ENCODE data around the gene REXO4. TPM values are rescaled to one million over a fixed set of nuclear protein-coding genes. Genes with fewer than 3 reads are reported as not detected.
"Not testable (repeated sequence)": the region's sequence is repeated elsewhere in the genome, so short reads cannot be mapped to it uniquely, and the experiment has no call there.

REXO4 gene
- total and polyA plus RNA-seq, 2 of the 4 experiments (the other 2 are of a cell fraction), result 16.1 to 21.8 TPM

DNA sequence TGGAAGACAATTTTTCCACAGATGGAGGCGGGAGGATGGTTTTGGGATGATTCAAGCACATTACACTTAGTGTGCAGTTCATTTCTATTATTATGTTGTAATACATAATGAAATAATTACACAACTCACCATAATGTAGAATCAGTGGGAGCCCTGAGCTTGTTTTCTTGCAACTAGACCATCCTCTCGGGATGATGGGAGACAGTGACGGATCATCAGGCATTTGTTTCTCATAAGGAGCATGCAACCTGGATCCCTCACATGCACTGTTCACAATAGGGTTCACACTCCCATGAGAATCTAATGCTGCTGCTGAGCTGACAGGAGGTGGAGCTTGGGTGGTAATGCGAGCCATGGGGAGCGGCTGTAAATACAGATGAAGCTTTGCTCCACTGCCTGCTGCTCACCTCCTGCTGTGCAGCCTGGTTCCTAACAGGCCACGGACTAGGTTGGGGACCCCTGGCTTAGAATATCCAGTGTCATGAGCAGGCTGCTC, 40.0 kb downstream of the REXO4 start:
- DNase-seq, result peak; percentile 17

DNA sequence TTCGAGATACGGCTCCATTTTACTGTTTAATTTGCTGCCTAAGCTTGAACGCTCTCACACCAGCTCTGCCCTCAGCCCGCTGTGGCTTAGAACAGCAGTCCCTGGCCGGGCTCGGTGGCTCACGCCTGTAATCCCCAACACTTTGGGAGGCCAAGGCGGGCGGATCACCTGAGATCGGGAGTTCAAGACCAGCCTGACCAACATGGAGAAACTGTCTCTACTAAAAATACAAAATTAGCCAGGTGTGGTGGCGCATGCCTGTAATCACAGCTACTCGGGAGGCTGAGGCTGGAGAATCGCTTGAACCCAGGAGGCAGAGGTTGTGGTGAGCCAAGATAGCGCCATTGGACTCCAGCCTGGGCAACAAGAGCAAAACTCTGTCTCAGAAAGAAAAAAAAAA, 40.5 kb downstream of the REXO4 start:
- H3K4ac ChIP-seq (ENCODE audit: low read depth, low read length); H3K9me1 ChIP-seq (ENCODE audit: insufficient read depth, low read length); H2AK5ac ChIP-seq (ENCODE audit: low read depth, low read length); H4K91ac ChIP-seq (ENCODE audit: insufficient read depth, low read depth, low read length); ATAC-seq (ENCODE audit: low read depth); DNase-seq; BruUV-seq (replicated peaks); H3K27ac ChIP-seq (ENCODE audit: insufficient read depth, low read length); POLR2A ChIA-PET (ENCODE audit: unreplicated experiment); intact Hi-C loops (cut with micrococcal nuclease); H4K8ac ChIP-seq (ENCODE audit: low read depth in 2 of 2, low read length in 2 of 2); H3K14ac ChIP-seq (replicated peaks; ENCODE audit: low read depth, low read length); H3K4me1 ChIP-seq (ENCODE audit: control insufficient read depth, insufficient read depth, low read length); H3K23ac ChIP-seq (ENCODE audit: low read depth, low read length); H3K4me3 ChIP-seq (ENCODE audit: insufficient read depth, low read depth, low read length); dilution Hi-C loops (cut with HindIII; ENCODE audit: low sequenced_read_pairs, unreplicated experiment); H2BK20ac ChIP-seq (ENCODE audit: low read depth, low read length); H3K27me3 ChIP-seq (ENCODE audit: control insufficient read depth, insufficient read depth, low read length); H3K56ac ChIP-seq (ENCODE audit: extremely low read depth, insufficient read depth, low read length); H2BK15ac ChIP-seq (ENCODE audit: low read depth, low read length); H3K4me2 ChIP-seq (ENCODE audit: low read depth, low read length); H2AK9ac ChIP-seq (replicated peaks; ENCODE audit: low read depth, low read length, poor library complexity); H4K5ac ChIP-seq (ENCODE audit: low read depth, low read length); H2BK5ac ChIP-seq (ENCODE audit: low read depth, low read length, poor library complexity, severe bottlenecking); H2AFZ ChIP-seq (replicated peaks; ENCODE audit: low read length, poor library complexity); H2BK120ac ChIP-seq (ENCODE audit: low read depth, low read length); H3K9ac ChIP-seq (ENCODE audit: low read depth, low read length); H3K36me3 ChIP-seq (ENCODE audit: control insufficient read depth, insufficient read depth, low read length); H3K18ac ChIP-seq (ENCODE audit: low read depth, low read length); in situ Hi-C loops (cut with MboI; ENCODE audit: low sequenced_read_pairs); H3K9me3 ChIP-seq (ENCODE audit: control insufficient read depth, insufficient read depth, low read length): not testable (repeated sequence)
- peaks cover 30% of the 10 kb centered on the region for H4K20me1 ChIP-seq (ENCODE audit: insufficient read depth, low read length)
- H3K79me1 ChIP-seq (ENCODE audit: low read depth in 1 of 2, low read length in 2 of 2), result peaks cover 0 to 14% of the 10 kb centered on the region in 2 experiments; a peak in 2 of 4 replicates
- CTCF ChIA-PET, result interaction anchor here (0.5 kb wide), 1 partner anchor 290 kb away, joined by 4 read pairs; no protein-coding TSS in a partner anchor
- WGBS, 2 experiments (ENCODE audit: extremely low coverage in 2 of 2, insufficient read length in 1 of 2), result 99% methylated on average over 6 of the region's 14 CpGs; no CpG with 5 or more reads in 1 of the 2 experiments

More for the DNA sequence above, 40.0 kb downstream of the REXO4 start:
- no peak overlapping the region for H3K27ac ChIP-seq (ENCODE audit: insufficient read depth, low read length)
- H3K9ac ChIP-seq (ENCODE audit: low read depth, low read length), result no peak overlapping the region
- in situ Hi-C loops (cut with MboI; ENCODE audit: low sequenced_read_pairs) (no loop called here), intact Hi-C loops (cut with micrococcal nuclease) (no loop called here), dilution Hi-C loops (cut with HindIII; ENCODE audit: low sequenced_read_pairs, unreplicated experiment) (no loop called here)
- H3K4me2 ChIP-seq (ENCODE audit: low read depth, low read length), result no peak overlapping the region
- H3K56ac ChIP-seq (ENCODE audit: extremely low read depth, insufficient read depth, low read length), result no peak overlapping the region
- WGBS, 2 experiments (ENCODE audit: extremely low coverage in 2 of 2, insufficient read length in 1 of 2), result 67% methylated on average over 3 of the region's 6 CpGs; no CpG with 5 or more reads in 1 of the 2 experiments
- H3K4me3 ChIP-seq (ENCODE audit: insufficient read depth, low read depth, low read length), result no peak overlapping the region
- POLR2A ChIA-PET (ENCODE audit: unreplicated experiment), result no interaction called here
- H2AK9ac ChIP-seq (replicated peaks; ENCODE audit: low read depth, low read length, poor library complexity), result no peak overlapping the region
- H3K4me1 ChIP-seq (ENCODE audit: control insufficient read depth, insufficient read depth, low read length), result peaks cover under 1% of the 10 kb centered on the region
- ATAC-seq (ENCODE audit: low read depth), result no peak
- H4K20me1 ChIP-seq (ENCODE audit: insufficient read depth, low read length), result peaks cover 25% of the 10 kb centered on the region
- H2BK20ac ChIP-seq (ENCODE audit: low read depth, low read length), result no peak overlapping the region
- H2BK5ac ChIP-seq (ENCODE audit: low read depth, low read length, poor library complexity, severe bottlenecking), result no peak overlapping the region
- CTCF ChIA-PET, result no interaction called here
- no peaks in the 10 kb centered on the region for H3K27me3 ChIP-seq (ENCODE audit: control insufficient read depth, insufficient read depth, low read length)
- H2BK15ac ChIP-seq (ENCODE audit: low read depth, low read length), result no peak overlapping the region
- H3K9me3 ChIP-seq (ENCODE audit: control insufficient read depth, insufficient read depth, low read length), result no peaks in the 10 kb centered on the region
- BruUV-seq (replicated peaks), result no TSS peak
- no peaks in the 10 kb centered on the region; the same call in 1 of the 2 replicates for H3K9me1 ChIP-seq (ENCODE audit: insufficient read depth, low read length)
- no peak overlapping the region for H4K91ac ChIP-seq (ENCODE audit: insufficient read depth, low read depth, low read length)
- H4K8ac ChIP-seq (ENCODE audit: low read depth in 2 of 2, low read length in 2 of 2), result no peak overlapping the region
- H3K18ac ChIP-seq (ENCODE audit: low read depth, low read length), result no peak overlapping the region
- TF ChIP-seq RCOR1 (IDR thresholded peaks at IDR 0.05; ENCODE audit: insufficient replicate concordance, low read length) (no peak), BHLHE40 (IDR thresholded peaks at IDR 0.05; ENCODE audit: low read depth, low read length) (no peak), RFX5 (IDR thresholded peaks at IDR 0.05; ENCODE audit: low read depth, low read length) (no peak), MAFK (IDR thresholded peaks at IDR 0.05; ENCODE audit: low read depth, low read length) (no peak), MAZ (IDR thresholded peaks at IDR 0.05; ENCODE audit: borderline replicate concordance, low read depth, low read length) (no peak), MXI1 (IDR thresholded peaks at IDR 0.05; ENCODE audit: borderline replicate concordance, low read depth, low read length) (no peak), POLR2A (IDR thresholded peaks at IDR 0.05; ENCODE audit: low read depth, low read length) (no peak), NFE2L2 (IDR thresholded peaks at IDR 0.05; ENCODE audit: low read depth, low read length) (no peak), CHD1 (IDR thresholded peaks at IDR 0.05; ENCODE audit: low read depth, low read length) (no peak), CEBPB (IDR thresholded peaks at IDR 0.05; ENCODE audit: low read depth, low read length) (no peak)
- TF ChIP-seq, protein P1, sequence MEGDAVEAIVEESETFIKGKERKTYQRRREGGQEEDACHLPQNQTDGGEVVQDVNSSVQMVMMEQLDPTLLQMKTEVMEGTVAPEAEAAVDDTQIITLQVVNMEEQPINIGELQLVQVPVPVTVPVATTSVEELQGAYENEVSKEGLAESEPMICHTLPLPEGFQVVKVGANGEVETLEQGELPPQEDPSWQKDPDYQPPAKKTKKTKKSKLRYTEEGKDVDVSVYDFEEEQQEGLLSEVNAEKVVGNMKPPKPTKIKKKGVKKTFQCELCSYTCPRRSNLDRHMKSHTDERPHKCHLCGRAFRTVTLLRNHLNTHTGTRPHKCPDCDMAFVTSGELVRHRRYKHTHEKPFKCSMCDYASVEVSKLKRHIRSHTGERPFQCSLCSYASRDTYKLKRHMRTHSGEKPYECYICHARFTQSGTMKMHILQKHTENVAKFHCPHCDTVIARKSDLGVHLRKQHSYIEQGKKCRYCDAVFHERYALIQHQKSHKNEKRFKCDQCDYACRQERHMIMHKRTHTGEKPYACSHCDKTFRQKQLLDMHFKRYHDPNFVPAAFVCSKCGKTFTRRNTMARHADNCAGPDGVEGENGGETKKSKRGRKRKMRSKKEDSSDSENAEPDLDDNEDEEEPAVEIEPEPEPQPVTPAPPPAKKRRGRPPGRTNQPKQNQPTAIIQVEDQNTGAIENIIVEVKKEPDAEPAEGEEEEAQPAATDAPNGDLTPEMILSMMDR (conservative IDR thresholded peaks at IDR 0.05; ENCODE audit: low read depth, low read length), result no peak
- no peak overlapping the region for H2AK5ac ChIP-seq (ENCODE audit: low read depth, low read length)
- no peak overlapping the region for H4K5ac ChIP-seq (ENCODE audit: low read depth, low read length)
- H3K23ac ChIP-seq (ENCODE audit: low read depth, low read length), result no peak overlapping the region
- no peak overlapping the region for H2AFZ ChIP-seq (replicated peaks; ENCODE audit: low read length, poor library complexity)
- no peak overlapping the region for H3K14ac ChIP-seq (replicated peaks; ENCODE audit: low read depth, low read length)
- H3K79me1 ChIP-seq (ENCODE audit: low read depth in 1 of 2, low read length in 2 of 2), result peaks cover 0 to 9% of the 10 kb centered on the region in 2 experiments; a peak in 2 of 4 replicates
- no peak overlapping the region for H2BK120ac ChIP-seq (ENCODE audit: low read depth, low read length)
- peaks cover 5% of the 10 kb centered on the region for H3K36me3 ChIP-seq (ENCODE audit: control insufficient read depth, insufficient read depth, low read length)
- no peak overlapping the region for H3K4ac ChIP-seq (ENCODE audit: low read depth, low read length)
